Spinal cord (tissue), 10 donors: Measurements from ENCODE around the gene TTC6. TPM values are rescaled to one million over a fixed set of nuclear protein-coding genes. Genes with fewer than 3 reads are reported as not detected.
"Not testable (repeated sequence)": the region's sequence is repeated elsewhere in the genome, so short reads cannot be mapped to it uniquely, and the experiment has no call there.

Experiments used
- DNase-seq, 6 donors: peaks; one replicate each; pipeline versions ENCODE4 v3.0.0 to v3.0.0-alpha.2; 2013 to 2015; ENCODE audit warnings: low spot score in 6 of 6, low read depth in 4 of 6
- H3K27ac ChIP-seq: one replicate; pipeline ENCODE4 v1.5.1; 2013; ENCODE audit warnings: low read depth, low read length, control low read depth
- H3K27me3 ChIP-seq: one replicate; pipeline ENCODE4 v1.6.1; 2013; ENCODE audit warnings: low read length; ENCODE audit not compliant: control insufficient read depth, insufficient read depth
- H3K36me3 ChIP-seq: one replicate; pipeline ENCODE4 v1.6.1; 2013; ENCODE audit warnings: low read length; ENCODE audit not compliant: control insufficient read depth, insufficient read depth
- H3K4me1 ChIP-seq: one replicate; pipeline ENCODE4 v1.6.1; 2013; ENCODE audit warnings: low read length; ENCODE audit not compliant: control insufficient read depth, insufficient read depth
- H3K4me3 ChIP-seq: one replicate; pipeline ENCODE4 v1.5.1; 2013; ENCODE audit warnings: low read depth, low read length, control low read depth
- H3K9me3 ChIP-seq: one replicate; pipeline ENCODE4 v1.6.1; 2013; ENCODE audit warnings: low read length; ENCODE audit not compliant: control insufficient read depth, insufficient read depth
- WGBS: methylation state at CpG from one replicate; pipeline ENCODE4 v1.1.5; 2013; ENCODE audit warnings: missing lambda C conversion rate; ENCODE audit not compliant: insufficient coverage; 5-methylcytosine and 5-hydroxymethylcytosine counted together
- long read RNA-seq, 4 donors: transcript quantifications; one replicate each; lab custom pipeline, GENCODE V29; 2026
- polyA plus RNA-seq, 2 donors: library from polyadenylated mRNA; unstranded; fragments of 120-200 nt; gene quantifications; one replicate each; pipeline ENCODE4 v1.2.1, GENCODE V29; 2013; ENCODE audit not compliant: insufficient read length in 2 of 2
- total RNA-seq, 2 donors: library from RNA; depleted of rRNA in 1 of 2; stranded (reverse); fragments of 120-200 nt in 1 of 2; fragments of >200 nt in 1 of 2; gene quantifications; one replicate each; pipeline versions ENCODE4 v1.2.3 to v1.2.4, GENCODE V29; 2013 to 2014
- donor health status: healthy.

Gene TTC6, protein sequence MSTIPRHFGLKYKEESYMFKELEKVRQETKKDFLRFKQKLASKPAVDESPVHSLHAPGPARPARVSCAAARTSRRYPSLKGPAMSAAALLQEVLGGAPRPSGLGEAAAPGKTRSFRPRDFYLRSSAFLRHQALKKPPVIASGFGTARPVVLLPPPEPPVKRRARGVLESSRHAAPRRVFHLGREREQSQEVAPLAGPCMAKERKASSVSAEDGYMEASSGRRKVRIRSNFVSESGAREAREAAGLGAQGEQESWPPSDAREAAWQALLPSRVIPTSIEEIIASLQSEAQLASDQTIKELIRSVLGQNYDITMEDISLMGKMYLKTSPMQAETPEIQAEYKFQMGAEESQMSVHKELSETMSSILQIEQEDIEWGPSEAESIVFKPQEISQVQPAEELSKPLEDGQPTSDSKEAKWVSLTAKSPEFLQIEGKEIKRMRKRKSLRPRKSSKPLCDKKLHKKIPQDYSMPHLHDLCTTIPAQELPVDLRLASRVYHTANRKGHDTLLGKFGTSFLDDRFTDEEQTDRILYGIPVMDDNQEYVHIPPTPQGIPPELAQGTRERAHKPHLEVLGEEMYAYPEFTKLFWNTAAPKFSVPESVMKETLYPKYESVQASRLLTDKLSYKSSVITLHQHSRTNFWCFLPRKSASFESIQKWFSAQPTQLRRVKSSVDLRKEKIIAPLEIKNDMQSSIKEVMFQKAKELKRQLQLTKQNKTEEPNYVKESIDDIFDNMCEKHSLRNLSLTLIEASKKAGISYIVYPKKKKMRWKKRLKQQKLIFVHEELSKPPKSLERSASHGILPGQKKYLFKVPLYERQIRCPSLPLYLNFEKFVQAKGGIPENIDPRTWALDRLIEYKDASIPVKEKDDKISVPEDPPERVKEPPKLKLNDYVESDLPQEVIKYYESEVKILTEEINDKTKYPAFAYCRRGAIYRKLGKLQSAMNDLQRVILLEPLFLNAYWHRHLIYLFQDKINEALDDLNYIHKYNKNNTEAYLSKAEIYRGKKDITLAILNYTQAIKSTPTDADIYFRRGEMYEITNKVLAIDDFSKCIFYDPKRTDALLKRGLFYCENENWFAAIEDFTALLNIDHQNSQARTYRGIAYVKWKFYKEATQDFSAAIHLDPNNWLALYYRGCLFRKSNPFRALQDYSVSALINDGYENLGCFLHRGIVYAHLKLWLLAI (N-terminal part only)
- total RNA-seq (1 to 10 TPM; 4.2 to 6.7 TPM), polyA plus RNA-seq (1 to 10 TPM; 2.0 to 2.8 TPM)
- long read RNA-seq, donor 1: 0 reads
- long read RNA-seq, donor 2: 0 reads
- long read RNA-seq, donor 3: 0 reads
- long read RNA-seq, donor 4: 0 reads

DNA sequence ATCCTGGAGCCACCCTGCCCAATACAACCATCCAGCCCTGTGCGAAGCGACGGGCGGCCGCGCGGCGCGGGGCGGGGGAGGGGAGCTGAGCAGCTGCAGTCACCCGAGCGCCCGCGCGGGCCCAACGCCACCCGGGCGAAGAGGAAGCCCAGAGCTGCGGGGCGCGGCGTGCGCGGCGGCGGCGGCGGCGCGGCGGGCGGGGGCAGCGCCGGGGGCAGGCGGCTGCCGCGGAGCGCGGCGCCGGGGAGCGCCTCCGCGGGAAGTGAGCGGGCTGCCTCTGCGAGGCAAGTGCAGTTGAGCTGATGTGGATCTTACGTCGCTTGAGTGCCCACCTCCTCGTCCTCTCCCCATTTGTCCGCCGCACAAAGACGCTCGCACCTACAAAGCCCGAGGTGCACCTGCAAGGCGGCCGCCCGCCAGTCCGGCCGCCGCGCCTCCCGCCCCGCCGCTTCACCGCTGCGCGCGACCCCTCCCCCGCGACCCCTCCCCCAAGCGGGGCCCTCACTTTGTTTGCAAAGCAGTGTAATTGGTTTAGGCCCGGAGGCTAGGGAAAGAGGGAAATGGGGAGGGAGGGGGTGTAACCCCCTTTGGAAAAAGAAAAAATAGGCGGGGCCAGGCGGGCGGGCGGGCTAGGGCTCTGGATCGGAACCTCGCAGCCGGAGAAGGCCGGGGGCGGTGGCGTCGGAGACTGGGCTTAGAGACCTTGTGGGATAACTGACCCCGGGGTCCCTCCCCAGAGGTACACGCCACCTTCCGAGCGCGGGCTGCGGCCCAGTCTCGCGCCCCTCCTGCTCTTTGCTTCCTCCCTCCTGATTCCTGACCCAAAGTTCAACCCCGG is at the start of gene TTC6, which contains the start of gene FOXA1:
Gene TTC6, plus strand, starts transcription at position 659 of the 838 bp plus-strand sequence. CDS start 26,436 bp downstream, outside the sequence.
Gene FOXA1, minus strand, starts transcription at position 279 of the 838 bp plus-strand sequence. Its CDS starts 277 bp downstream, at position 2.
- under 1% methylated on average over 84 of the region's 92 CpGs for WGBS
- Histone ChIP-seq H3K27ac (no peak within 1 kb of the TSS), H3K36me3 (no peaks in the 10 kb centered on the region), H3K27me3 (peaks cover 97% of the 10 kb centered on the region), H3K4me3 (peak within 1 kb of the TSS; percentile 29), H3K9me3 (no peaks in the 10 kb centered on the region), H3K4me1 (peaks cover 56% of the 10 kb centered on the region)
- peak in 2 of 6 donors; percentile 26 to 49 for DNase-seq

DNA sequence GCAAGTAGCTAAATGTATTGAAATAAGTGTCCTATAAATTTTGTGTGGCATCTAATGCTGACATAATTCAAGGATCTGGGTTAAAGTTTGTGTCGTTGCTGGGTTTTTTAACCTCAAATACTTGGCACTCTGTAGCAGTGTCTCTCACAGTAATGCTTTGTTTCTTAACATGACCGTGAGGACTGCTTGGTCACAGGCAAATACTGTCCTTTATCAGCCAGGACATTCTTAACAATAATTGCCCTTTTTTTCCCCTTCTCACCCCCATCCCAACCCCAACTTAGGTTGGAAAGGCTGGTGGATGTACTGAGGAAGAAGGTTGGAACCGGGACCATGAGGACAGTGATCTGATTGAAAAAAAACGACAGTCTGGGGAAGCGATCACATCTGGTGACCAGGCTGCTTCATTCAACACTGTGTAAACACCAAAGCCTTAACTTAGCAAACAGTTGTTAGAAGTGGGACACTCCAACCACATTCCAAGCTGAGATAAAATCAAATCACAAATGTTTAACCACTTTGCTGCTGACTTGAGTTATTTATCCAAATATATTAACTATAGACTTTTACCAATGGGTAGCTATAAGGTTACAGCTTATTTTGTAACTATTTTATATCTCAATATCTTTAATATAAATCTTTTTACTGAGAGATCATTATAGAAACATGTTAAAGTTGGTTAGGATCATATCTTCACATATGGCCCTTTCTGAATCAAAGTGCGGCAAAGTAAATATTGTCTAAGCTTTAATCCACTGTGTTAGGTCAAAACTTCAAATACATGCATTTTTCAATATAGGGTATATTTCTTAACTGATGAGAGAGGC is 48.6 kb upstream of the TTC6 start:
- DNase-seq: peak in 2 of 6 donors; percentile 8 to 13
- no peaks in the 10 kb centered on the region for H3K27me3 ChIP-seq
- no peaks in the 10 kb centered on the region for H3K4me1 ChIP-seq
- no peak overlapping the region for H3K27ac ChIP-seq
- WGBS: no CpG with 5 or more reads among the region's 6 CpGs
- no peaks in the 10 kb centered on the region for H3K36me3 ChIP-seq
- H3K4me3 ChIP-seq: no peak overlapping the region
- H3K9me3 ChIP-seq: no peaks in the 10 kb centered on the region

DNA sequence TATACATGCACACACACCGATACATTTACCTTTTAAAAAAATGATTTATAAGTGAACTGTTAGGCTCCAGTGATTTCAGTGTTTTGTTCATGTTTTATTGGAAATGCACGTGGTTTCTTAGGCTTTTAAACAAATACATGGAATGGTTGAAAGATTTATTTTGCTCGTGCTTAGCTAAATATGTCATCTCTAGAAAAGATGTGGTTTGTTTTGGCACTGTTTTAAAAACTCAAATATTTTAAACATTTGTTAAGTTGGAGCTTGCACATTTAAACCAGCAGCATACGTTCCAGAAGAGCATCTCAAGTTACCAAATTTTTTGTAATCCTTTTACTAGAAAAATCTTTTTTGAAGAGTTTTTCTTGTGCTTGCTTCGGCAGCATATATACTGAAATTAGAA is 44.9 kb upstream of the TTC6 start:
- peaks cover 2% of the 10 kb centered on the region for H3K9me3 ChIP-seq
- 86% methylated on average over 1 of the region's 5 CpGs for WGBS
- no peaks in the 10 kb centered on the region for H3K4me1 ChIP-seq
- H3K4me3 ChIP-seq: no peak overlapping the region
- no peaks in the 10 kb centered on the region for H3K36me3 ChIP-seq
- no peak overlapping the region for H3K27ac ChIP-seq
- no peak for DNase-seq
- H3K27me3 ChIP-seq: no peaks in the 10 kb centered on the region

DNA sequence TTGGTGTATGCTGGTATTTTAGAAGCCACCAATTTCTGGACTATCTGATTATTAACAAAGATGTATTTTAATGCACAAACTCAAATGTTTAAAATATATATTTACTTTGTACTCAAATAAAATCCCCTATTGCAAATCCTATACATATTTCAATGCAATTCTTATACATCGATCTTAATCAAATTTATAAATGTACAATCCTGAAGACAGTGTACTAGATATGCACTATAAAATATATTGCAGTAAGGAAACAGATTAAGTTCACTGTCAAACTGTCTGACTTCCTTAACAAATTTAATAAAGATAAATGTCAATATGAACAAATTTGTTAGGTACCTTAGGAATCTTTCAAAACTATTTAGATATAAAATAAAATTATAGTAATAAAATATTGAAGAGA is 44.3 kb upstream of the TTC6 start:
- Histone ChIP-seq H3K9me3 (peaks cover 2% of the 10 kb centered on the region), H3K36me3 (no peaks in the 10 kb centered on the region), H3K27me3 (no peaks in the 10 kb centered on the region), H3K4me1 (no peaks in the 10 kb centered on the region), H3K27ac (no peak overlapping the region), H3K4me3 (no peak overlapping the region)
- no CpG with 5 or more reads among the region's 1 CpG for WGBS
- DNase-seq: no peak

DNA sequence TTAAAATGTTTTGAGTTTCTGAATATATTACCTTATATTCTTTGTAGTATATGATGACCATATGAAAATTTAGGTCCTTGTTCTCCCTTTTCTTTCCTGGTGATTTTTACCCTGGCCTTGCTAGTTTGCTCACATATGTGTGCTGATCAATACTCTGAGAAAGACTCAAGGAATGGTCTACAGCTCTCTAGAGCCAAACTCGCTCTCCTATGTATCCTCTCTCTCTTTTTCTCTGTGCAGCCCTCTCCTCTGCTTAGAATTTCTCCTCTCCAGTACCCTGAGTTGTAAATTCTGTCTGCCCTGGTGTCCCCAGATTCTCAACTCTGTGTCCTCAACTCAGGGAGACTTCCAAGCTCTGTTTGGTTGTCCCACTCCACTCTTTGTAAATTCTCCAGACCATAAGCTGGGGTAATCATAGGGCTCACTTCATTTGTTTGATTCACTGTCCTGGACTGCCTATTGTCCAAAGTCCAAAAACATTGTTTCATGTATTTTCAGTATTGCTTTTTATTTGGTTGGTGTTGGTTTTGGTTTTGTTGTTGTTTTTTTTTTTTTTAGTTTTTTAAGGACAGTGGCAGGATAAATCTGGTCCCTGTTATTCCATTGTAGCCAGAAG is 41.4 kb upstream of the TTC6 start:
- 88% methylated on average over 1 of the region's 1 CpG for WGBS
- DNase-seq: no peak
- no peak overlapping the region for H3K4me3 ChIP-seq
- H3K27ac ChIP-seq: no peak overlapping the region
- no peaks in the 10 kb centered on the region for H3K36me3 ChIP-seq
- H3K27me3 ChIP-seq: no peaks in the 10 kb centered on the region
- H3K9me3 ChIP-seq: peaks cover 2% of the 10 kb centered on the region
- H3K4me1 ChIP-seq: no peaks in the 10 kb centered on the region

DNA sequence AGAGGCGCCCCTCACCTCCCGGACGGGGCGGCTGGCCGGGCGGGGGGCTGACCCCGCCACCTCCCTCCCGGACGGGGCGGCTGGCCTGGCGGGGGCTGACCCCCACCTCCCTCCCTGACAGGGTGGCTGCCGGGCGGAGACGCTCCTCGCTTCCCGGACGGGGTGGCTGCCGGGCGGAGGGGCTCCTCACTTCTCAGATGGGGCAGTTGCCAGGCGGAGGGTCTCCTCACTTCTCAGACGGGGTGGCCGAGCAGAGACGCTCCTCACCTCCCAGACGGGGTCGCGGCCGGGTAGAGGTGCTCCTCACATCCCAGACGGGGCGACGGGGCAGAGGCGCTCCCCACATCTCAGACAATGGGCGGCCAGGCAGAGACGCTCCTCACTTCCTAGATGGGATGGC is 39.8 kb upstream of the TTC6 start:
- not testable (repeated sequence) for DNase-seq, H3K4me1 ChIP-seq, H3K4me3 ChIP-seq, H3K27ac ChIP-seq, H3K9me3 ChIP-seq, H3K36me3 ChIP-seq, H3K27me3 ChIP-seq
- WGBS: 54% methylated on average over 7 of the region's 33 CpGs

DNA sequence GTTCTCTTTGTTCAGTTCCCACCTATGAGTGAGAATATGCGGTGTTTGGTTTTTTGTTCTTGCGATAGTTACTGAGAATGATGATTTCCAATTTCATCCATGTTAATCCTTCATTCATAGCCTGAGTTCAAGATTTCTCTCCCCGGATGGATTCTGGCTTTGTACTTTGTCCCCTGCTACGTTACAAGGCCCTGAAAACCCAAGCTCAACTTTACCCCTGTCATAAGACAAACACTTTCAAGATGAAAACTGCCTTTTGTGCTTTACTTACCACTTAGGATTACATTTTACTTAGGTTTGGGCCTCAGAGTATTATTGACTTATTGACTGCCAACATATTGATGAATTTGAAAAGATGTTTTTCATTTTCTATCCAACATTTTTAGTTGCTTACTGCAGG is 36.7 kb upstream of the TTC6 start:
- Histone ChIP-seq H3K4me1 (no peaks in the 10 kb centered on the region), H3K27ac (no peak overlapping the region), H3K36me3 (no peaks in the 10 kb centered on the region), H3K9me3 (peaks cover 2% of the 10 kb centered on the region), H3K4me3 (no peak overlapping the region), H3K27me3 (no peaks in the 10 kb centered on the region)
- 95% methylated on average over 2 of the region's 4 CpGs for WGBS
- no peak for DNase-seq

DNA sequence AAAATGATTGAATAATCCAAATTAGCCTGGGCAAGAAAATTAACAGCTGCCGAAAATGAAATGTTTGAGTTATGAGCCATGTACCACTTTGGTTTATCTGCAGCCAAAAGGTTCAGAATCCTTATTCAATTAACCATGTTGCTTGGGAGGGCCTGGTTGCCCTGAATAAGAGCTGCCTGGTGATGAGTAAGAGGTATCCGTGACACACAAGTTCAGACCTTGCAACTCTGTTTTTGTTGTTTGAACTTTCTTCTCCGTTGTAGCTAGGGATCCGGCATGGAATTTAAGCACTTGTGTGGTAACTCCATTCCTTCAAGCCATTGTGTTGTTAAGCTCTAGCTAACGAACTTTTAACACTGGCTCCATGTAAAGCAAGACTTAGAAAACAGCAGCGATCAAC is 36.0 kb upstream of the TTC6 start:
- Histone ChIP-seq H3K27me3 (no peaks in the 10 kb centered on the region), H3K27ac (no peak overlapping the region), H3K4me3 (no peak overlapping the region), H3K9me3 (no peaks in the 10 kb centered on the region), H3K36me3 (no peaks in the 10 kb centered on the region), H3K4me1 (no peaks in the 10 kb centered on the region)
- 40% methylated on average over 2 of the region's 6 CpGs for WGBS
- peak in 2 of 6 donors; percentile 12 to 15 for DNase-seq
